Mesothelial cell of epicardium (in vitro differentiated cells): ENCODE data around the gene USP31. TPM values are rescaled to one million over a fixed set of nuclear protein-coding genes. Genes with fewer than 3 reads are reported as not detected.

Experiments used
- DNase-seq, 2 experiments: peaks; one replicate each; pipeline ENCODE4 v3.0.0; 2021; ENCODE audit warnings: low spot score in 2 of 2; ENCODE audit not compliant: unreplicated experiment in 2 of 2
- H3K27ac Mint-ChIP-seq: 2 replicates; pipeline ENCODE4 v1.8.0; 2021; ENCODE audit warnings: mixed read lengths
- H3K27me3 Mint-ChIP-seq: 2 replicates; pipeline ENCODE4 v1.8.0; 2021; ENCODE audit warnings: low read depth, mixed read lengths
- H3K36me3 Mint-ChIP-seq: 2 replicates; pipeline ENCODE4 v1.8.0; 2021; ENCODE audit warnings: mixed read lengths
- H3K4me1 Mint-ChIP-seq: 2 replicates; pipeline ENCODE4 v1.8.0; 2021; ENCODE audit warnings: mixed read lengths
- H3K4me3 Mint-ChIP-seq: 2 replicates; pipeline ENCODE4 v1.8.0; 2021; ENCODE audit warnings: mild to moderate bottlenecking, moderate library complexity, mixed read lengths
- H3K9me3 Mint-ChIP-seq: 2 replicates; pipeline ENCODE4 v1.8.0; 2021; ENCODE audit warnings: mixed read lengths
- total RNA-seq: library from RNA; stranded (reverse); gene quantifications from 3 replicates; pipeline ENCODE4 v1.2.1, GENCODE V29; 2021
- TF ChIP-seq, protein P1 (sequence below): fragments of 200-600 bp; sonication (generic); IDR thresholded peaks from one replicate; pipeline ENCODE4 v1.5.0; 2021; ENCODE audit warnings: antibody characterized with exemption; ENCODE audit not compliant: unreplicated experiment

The USP31 gene
- total RNA-seq, 1 donor from 2014 or later, result 13.7 TPM

DNA sequence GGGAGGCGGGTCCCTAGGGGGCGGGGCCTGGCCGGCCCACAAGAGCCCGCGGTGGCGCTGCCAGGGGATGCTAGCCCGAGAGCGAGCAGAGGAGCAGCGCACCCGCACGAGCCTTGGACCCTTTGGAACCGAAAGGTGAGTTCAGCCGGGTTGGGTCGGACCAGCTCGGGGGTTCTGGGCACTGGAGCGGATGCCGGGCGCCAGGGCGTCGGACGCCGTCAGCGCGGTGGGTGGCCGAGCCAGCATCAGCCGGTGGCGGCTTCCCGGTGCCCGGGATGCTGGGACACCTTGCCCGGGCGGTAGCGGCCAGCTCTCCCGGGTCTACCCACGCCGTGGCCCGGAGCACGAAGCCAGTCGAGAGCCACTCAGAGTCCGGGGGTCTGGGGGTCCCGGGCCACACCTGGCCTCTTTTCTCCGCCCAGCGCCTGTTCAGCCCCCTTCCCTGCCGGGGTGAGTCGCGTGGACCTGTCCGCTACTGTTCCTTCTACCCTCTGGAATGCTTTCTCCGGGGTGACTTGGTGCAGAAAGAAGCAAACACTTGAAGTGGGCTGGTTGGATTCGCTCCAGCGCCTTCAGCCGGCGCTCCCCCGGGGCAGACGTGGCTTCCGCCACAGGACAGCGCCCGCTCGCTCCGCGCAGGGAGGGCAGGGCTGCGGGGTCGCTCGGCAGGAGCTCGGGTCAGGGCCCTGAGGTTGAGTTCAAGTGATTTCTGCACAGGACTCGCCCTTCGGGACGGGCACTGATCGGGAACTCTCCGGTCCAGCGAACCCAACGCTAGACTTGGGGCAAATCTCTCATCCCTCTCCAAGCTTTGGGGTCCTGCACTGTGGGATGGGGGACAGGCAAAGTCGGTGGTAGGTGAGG, 33.7 kb upstream of the USP31 start, which contains the start of gene SCNN1G:
TSS of gene SCNN1G (plus strand) at position 67 of the 864 bp plus-strand sequence. CDS start 3,527 bp downstream, outside the sequence.
- H3K27me3 Mint-ChIP-seq, result peaks cover 82% of the 10 kb centered on the region
- H3K4me1 Mint-ChIP-seq, result peaks cover 4% of the 10 kb centered on the region
- H3K27ac Mint-ChIP-seq, result no peak within 1 kb of the TSS
- H3K9me3 Mint-ChIP-seq, result no peaks in the 10 kb centered on the region
- H3K4me3 Mint-ChIP-seq, result peak within 1 kb of the TSS; percentile 51
- TF ChIP-seq, protein P1, sequence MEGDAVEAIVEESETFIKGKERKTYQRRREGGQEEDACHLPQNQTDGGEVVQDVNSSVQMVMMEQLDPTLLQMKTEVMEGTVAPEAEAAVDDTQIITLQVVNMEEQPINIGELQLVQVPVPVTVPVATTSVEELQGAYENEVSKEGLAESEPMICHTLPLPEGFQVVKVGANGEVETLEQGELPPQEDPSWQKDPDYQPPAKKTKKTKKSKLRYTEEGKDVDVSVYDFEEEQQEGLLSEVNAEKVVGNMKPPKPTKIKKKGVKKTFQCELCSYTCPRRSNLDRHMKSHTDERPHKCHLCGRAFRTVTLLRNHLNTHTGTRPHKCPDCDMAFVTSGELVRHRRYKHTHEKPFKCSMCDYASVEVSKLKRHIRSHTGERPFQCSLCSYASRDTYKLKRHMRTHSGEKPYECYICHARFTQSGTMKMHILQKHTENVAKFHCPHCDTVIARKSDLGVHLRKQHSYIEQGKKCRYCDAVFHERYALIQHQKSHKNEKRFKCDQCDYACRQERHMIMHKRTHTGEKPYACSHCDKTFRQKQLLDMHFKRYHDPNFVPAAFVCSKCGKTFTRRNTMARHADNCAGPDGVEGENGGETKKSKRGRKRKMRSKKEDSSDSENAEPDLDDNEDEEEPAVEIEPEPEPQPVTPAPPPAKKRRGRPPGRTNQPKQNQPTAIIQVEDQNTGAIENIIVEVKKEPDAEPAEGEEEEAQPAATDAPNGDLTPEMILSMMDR, result peak; percentile 60
- no peak for DNase-seq
- H3K36me3 Mint-ChIP-seq, result no peaks in the 10 kb centered on the region

DNA sequence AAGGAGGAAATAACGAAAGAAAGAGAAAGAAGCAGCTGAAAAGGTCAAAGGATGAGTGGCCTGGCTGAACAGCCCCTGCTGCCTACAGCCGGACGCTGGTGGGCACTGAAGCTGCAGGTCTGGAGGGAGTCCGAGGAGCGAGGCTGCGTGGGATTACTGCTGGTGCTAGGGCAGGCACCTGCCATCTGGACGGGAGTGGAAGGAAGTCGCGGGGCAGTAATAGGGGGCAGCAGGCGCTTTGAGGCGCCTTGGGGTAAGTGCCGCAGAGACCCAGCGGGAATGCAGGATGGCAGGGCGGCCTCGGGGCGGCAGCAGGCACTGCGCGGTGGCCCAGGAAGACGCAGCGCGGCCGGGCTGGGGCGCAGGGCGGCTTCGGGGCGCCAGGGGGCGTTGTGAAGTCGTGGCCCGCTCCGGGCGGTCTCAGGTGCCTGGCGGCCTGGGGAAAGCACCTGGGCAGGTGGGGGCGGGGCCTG, 33.0 kb upstream of the USP31 start:
- H3K4me3 Mint-ChIP-seq, result peak overlapping the region; percentile 51
- H3K27me3 Mint-ChIP-seq, result peaks cover 75% of the 10 kb centered on the region
- peaks cover 4% of the 10 kb centered on the region for H3K4me1 Mint-ChIP-seq
- TF ChIP-seq, protein P1, result peak; percentile 73
- H3K36me3 Mint-ChIP-seq, result no peaks in the 10 kb centered on the region
- no peaks in the 10 kb centered on the region for H3K9me3 Mint-ChIP-seq
- DNase-seq, result peak; percentile 62 to 89
- no peak overlapping the region for H3K27ac Mint-ChIP-seq

- H3K9me3 Mint-ChIP-seq, result no peaks in the 10 kb centered on the region
- peaks cover 4% of the 10 kb centered on the region for H3K4me1 Mint-ChIP-seq
- TF ChIP-seq, protein P1, result no peak
- no peak for DNase-seq
- H3K27me3 Mint-ChIP-seq, result peaks cover 70% of the 10 kb centered on the region
- H3K36me3 Mint-ChIP-seq, result no peaks in the 10 kb centered on the region
- H3K27ac Mint-ChIP-seq, result no peak overlapping the region
- H3K4me3 Mint-ChIP-seq, result no peak overlapping the region
These were observed 32.3 kb upstream of the USP31 start for GRCh38 chr16:23181506-23181905.

- peaks cover 43% of the 10 kb centered on the region for H3K27me3 Mint-ChIP-seq
- no peaks in the 10 kb centered on the region for H3K4me1 Mint-ChIP-seq
- no peak overlapping the region for H3K4me3 Mint-ChIP-seq
- TF ChIP-seq, protein P1, result no peak
- H3K9me3 Mint-ChIP-seq, result no peaks in the 10 kb centered on the region
- no peak for DNase-seq
- H3K36me3 Mint-ChIP-seq, result no peaks in the 10 kb centered on the region
- H3K27ac Mint-ChIP-seq, result no peak overlapping the region
These were observed 26.4 kb upstream of the USP31 start for GRCh38 chr16:23175651-23176050.

DNA sequence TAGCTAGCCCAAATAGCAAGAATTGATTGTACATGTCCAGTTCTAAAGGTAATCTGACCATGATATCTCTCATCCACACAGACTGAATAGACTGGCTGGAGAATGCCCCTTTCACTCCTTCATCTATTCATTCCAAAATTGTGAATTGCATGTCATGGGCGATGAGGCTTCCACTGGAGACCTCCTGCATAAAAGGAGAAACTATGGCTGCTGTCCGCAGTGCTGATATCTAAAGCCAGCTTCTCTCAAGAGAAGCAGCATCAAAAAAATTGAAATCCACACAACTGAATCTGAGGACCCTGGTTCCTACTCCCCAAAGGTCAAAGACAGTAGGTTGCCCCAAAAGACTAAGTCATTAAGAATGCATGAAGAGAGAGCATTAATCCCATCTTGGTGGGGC, 25.4 kb upstream of the USP31 start:
- Mint-ChIP-seq H3K4me3 (no peak overlapping the region), H3K27ac (no peak overlapping the region), H3K36me3 (no peaks in the 10 kb centered on the region), H3K9me3 (no peaks in the 10 kb centered on the region), H3K4me1 (no peaks in the 10 kb centered on the region), H3K27me3 (peaks cover 43% of the 10 kb centered on the region)
- DNase-seq, result no peak
- TF ChIP-seq, protein P1, result no peak
